SJSA1 (cell line): Measurements from ENCODE around the gene KCNQ1OT1. TPM values are rescaled to one million over a fixed set of nuclear protein-coding genes. Genes with fewer than 3 reads are reported as not detected.

ENCODE experiments used
- DNase-seq, 2 experiments: peaks; one replicate each; pipeline ENCODE4 v3.0.0-alpha.2; 2015 to 2020; ENCODE audit warnings: low spot score in 2 of 2, low read depth in 1 of 2
- H3K27ac ChIP-seq: fragments of 250-450 bp; sonication (Bioruptor Pico); 2 replicates; pipeline ENCODE4 v1.5.1; 2020; ENCODE audit warnings: mild to moderate bottlenecking, moderate library complexity
- H3K27me3 ChIP-seq: fragments of 250-450 bp; sonication (Bioruptor Pico); replicated peaks from 2 replicates; pipeline ENCODE4 v1.5.1; 2020; ENCODE audit warnings: mild to moderate bottlenecking, moderate library complexity
- H3K36me3 ChIP-seq: fragments of 250-450 bp; sonication (Bioruptor Pico); 2 replicates; pipeline ENCODE4 v1.5.1; 2020; ENCODE audit warnings: mild to moderate bottlenecking
- H3K4me1 ChIP-seq: fragments of 250-450 bp; sonication (Bioruptor Pico); replicated peaks from 2 replicates; pipeline ENCODE4 v1.6.1; 2021; ENCODE audit warnings: mild to moderate bottlenecking
- H3K4me3 ChIP-seq: fragments of 250-450 bp; sonication (Bioruptor Pico); 2 replicates; pipeline ENCODE4 v1.5.1; 2020; ENCODE audit warnings: mild to moderate bottlenecking
- H3K9me3 ChIP-seq: fragments of 250-450 bp; sonication (Bioruptor Pico); replicated peaks from 2 replicates; pipeline ENCODE4 v1.5.1; 2020; ENCODE audit warnings: mild to moderate bottlenecking
- total RNA-seq: library from RNA; depleted of rRNA; stranded (reverse); fragments of >200 nt; shearing (Covaris generic); gene quantifications from 2 replicates; pipeline ENCODE4 v1.2.3, GENCODE V29; 2014

KCNQ1OT1 gene
- total RNA-seq, 1 experiment from 2014 or later, result 2.1 TPM

DNA sequence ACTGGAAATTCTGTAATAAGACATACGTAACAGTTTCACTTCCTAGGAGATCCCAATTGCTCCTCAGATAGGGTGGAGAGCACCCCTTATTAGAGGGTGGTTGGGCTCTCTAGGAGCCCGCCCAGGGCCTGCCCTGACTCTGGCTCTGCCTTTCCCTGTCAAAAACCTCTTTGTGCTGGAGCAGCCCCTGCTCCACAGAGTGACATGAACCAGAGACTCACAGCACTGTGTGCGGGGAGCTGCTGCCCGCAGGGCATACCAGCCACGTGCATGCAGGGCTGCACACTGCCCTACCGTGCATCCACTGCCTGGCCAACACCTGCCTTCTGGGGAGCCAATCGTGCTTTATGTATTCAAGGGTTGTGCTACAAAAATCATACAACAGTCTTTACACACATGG, 24.3 kb downstream of the KCNQ1OT1 start:
- Histone ChIP-seq H3K4me3 (no peak overlapping the region), H3K36me3 (peaks cover 20% of the 10 kb centered on the region), H3K27ac (no peak overlapping the region), H3K27me3 (no peaks in the 10 kb centered on the region), H3K9me3 (no peaks in the 10 kb centered on the region), H3K4me1 (peaks cover 10% of the 10 kb centered on the region)
- DNase-seq, result peak in 1 of 2 experiments; percentile 39

DNA sequence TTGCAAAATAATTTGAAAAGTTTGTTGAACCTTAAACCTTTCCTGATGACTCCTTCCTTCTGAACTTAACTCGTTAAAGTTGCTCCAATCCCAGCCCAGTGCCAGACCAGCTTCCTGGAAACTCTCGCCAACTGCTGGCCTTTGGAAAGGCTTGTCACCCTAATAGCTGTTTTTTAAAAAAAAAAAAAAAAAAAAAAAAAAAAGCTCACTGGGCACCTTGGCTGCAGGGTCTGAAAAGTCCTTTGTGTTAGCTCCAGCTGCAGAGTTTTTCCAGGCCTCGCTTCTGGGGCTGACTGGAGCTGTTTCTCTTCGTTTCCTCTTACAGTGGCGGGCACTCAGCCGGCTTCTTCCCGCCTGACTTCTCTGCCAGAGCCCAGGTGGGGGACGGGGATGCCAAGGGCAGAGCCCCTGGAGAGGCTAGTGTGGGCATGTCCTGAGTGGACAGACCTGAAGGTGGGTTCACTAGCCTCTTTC, 25.1 kb downstream of the KCNQ1OT1 start:
- H3K4me1 ChIP-seq, result peaks cover 10% of the 10 kb centered on the region
- H3K9me3 ChIP-seq, result no peaks in the 10 kb centered on the region
- no peak overlapping the region for H3K4me3 ChIP-seq
- peak in 1 of 2 experiments; percentile 37 for DNase-seq
- no peak overlapping the region for H3K27ac ChIP-seq
- peaks cover 21% of the 10 kb centered on the region for H3K36me3 ChIP-seq
- no peaks in the 10 kb centered on the region for H3K27me3 ChIP-seq

DNA sequence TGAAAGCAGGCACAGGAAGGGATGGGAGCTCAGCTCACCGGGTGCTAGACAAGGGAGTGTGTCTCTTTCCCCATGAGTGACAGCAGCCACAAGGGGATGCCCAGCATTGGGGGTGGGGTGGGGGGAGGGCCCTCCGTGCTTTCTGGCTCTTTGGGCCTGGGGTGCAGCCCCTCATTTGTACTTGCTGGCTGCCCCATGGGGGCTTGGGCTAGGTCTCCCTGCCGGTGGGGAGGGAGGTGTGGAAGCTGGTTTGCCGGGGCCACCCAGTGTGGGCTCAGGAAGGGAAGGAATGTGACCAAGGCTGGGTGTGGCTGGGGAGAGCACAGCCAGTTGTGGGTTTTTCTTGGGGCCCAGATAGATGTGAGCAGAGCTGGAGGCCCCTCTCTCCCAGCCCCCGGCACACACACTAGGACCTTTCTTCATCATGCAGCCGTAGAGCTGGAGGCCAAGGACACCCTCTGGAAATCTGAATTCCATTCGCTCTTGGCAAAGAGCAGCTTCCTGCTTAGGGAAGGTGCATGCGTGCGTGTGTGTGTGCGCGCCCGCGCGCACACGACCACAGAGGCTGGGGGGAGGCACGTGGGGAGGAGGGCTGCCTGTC, 25.8 kb downstream of the KCNQ1OT1 start:
- peak; percentile 38 to 54 for DNase-seq
- H3K4me3 ChIP-seq, result no peak overlapping the region
- peaks cover 25% of the 10 kb centered on the region for H3K36me3 ChIP-seq
- H3K4me1 ChIP-seq, result peaks cover 10% of the 10 kb centered on the region
- H3K27me3 ChIP-seq, result no peaks in the 10 kb centered on the region
- no peak overlapping the region for H3K27ac ChIP-seq
- no peaks in the 10 kb centered on the region for H3K9me3 ChIP-seq

DNA sequence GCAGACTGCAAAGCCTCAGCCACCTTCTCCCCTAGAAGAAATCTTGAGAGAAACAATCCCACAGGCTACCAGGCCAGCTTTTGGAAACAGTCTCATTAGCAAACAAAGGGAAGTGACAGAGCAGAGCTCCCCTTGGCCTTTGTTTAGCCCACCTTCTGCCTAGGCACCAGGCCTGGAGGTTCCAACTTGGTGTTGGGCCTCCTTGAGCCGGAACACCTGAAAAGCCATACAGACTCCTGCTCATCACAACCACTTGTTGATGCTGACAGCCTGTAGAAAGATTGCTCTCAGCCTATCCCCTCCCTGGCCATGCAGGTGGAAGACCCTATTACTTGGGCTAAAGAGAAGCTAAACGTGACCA, 26.6 kb downstream of the KCNQ1OT1 start:
- peak in 1 of 2 experiments; percentile 31 for DNase-seq
- Histone ChIP-seq H3K36me3 (peaks cover 31% of the 10 kb centered on the region), H3K27me3 (no peaks in the 10 kb centered on the region), H3K4me1 (peaks cover 10% of the 10 kb centered on the region), H3K4me3 (no peak overlapping the region), H3K9me3 (no peaks in the 10 kb centered on the region), H3K27ac (no peak overlapping the region)

DNA sequence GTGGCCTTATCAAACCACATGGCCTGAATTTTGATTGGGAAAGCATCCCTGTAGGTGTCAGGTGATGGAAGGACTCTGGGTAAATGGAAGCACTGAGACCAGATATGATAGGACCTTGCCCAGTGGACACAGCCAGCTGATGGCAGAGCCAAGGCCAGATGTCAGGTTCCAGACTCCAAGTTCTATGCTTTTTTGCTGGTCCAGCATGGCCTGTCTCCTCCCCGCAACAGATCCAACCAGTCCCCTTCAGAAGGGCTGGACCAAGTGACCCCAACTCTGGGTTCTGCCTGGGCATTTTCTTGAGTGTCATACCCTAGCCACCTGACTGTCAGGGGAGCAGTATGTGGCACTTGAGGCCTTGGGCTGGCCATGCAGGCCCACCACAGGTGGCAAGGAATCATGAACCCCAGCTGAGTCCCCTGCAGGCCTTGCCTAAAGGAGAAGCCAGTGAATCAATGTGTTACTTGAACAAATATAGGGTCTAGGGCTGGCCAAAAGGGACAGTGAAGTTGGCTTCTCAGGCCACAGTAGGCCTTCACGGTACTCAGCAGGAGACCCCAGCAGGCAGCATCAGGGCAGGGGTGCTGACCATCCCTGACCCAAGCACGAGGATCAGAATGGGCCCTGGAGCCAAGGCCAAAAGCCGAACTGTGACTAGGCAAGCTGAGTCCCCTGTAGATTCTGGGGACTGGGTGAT, 27.1 kb downstream of the KCNQ1OT1 start:
- H3K4me3 ChIP-seq, result no peak overlapping the region
- H3K27ac ChIP-seq, result no peak overlapping the region
- no peaks in the 10 kb centered on the region for H3K27me3 ChIP-seq
- H3K4me1 ChIP-seq, result peaks cover 10% of the 10 kb centered on the region
- peak in 1 of 2 experiments; percentile 35 for DNase-seq
- H3K9me3 ChIP-seq, result no peaks in the 10 kb centered on the region
- H3K36me3 ChIP-seq, result peaks cover 35% of the 10 kb centered on the region

DNA sequence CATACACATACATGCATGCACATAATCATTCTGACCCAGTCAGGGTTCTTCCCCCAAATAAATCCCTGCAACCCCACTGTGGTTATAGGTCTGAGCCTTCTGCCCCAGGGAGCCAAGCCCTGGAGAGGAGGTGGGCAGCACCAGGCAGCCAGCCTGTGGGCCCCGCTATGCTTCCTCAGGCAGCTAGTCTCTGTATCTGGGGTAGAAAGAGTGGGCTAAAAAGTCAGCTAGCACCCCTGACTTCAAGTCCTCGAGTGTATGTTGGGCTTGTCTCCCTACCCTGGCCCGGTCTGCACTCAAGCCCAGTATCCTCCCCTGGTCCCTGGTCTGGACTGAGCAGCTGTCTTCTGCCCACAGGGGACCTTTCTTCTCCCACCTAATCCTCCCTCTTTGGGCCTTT, 28.0 kb downstream of the KCNQ1OT1 start:
- peak in 1 of 2 experiments; percentile 37 for DNase-seq
- no peak overlapping the region for H3K27ac ChIP-seq
- peaks cover 35% of the 10 kb centered on the region for H3K36me3 ChIP-seq
- H3K4me1 ChIP-seq, result peaks cover 10% of the 10 kb centered on the region
- no peaks in the 10 kb centered on the region for H3K9me3 ChIP-seq
- no peak overlapping the region for H3K4me3 ChIP-seq
- no peaks in the 10 kb centered on the region for H3K27me3 ChIP-seq

DNA sequence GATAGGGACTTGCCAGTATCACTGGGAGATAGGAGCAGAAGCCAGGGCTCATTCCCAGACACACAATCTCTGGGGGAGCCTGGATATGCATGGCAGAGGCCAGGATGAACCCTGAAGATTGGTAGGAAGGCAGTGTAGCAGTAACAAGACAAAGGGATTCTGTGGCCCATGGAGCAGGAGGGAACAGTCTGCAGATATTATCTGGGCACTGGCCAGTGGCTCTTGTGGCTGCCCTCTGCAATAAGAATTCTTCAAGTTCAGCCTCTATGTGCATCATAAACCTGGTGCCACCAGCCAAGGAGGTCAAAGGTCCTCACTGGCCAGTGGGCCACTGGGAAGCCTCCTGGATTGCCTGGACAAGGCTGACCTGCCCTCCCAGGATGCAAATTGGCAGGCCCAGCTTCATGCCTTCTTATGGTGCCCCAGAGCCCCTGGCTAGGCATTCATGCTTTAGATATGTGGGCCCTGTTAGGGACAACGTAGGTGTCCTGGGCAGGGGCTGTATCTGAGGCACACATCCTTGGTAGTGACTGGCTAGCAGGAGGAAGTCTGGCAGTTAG, 29.2 kb downstream of the KCNQ1OT1 start:
- Histone ChIP-seq H3K9me3 (no peaks in the 10 kb centered on the region), H3K4me1 (peaks cover 10% of the 10 kb centered on the region)

DNA sequence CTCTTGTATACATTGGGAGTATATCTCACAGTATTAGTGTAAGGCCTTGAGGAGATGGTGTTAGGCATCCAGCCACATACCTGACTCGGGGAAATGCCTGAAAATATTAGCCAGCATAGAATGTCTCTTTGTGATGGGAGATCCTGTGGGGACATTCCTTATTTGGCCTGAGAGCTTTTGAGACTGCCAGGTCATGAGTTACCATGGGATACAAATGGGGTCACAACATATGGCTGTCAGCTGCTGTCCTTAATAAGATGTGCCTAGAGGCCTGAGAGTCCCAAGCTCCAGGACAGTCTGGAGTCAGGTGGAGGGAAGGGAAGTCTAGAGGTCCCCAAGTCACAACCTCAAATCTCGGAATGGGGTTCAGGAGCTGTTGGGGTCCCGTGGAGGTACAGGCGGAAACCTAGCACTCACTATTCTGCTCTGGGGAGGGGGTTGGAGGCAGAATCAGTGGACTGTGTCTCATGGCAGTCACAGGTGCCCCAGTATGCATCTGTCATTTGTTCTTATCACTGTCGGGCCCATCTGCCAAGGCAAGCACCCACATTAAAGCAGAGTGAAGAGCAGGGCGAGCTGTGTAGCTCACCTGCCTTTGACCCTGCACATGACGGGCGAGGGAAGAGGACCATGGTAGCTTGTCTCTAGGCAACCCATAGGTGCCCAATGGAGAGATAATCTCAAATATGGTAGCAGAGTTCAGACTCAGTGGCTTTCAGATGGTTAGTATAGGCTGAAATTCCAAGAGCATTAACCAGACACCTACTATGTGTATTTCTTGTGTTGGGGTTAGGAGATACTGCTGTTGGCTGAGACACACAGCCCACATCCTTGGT, 29.9 kb downstream of the KCNQ1OT1 start:
- Histone ChIP-seq H3K9me3 (no peaks in the 10 kb centered on the region), H3K27me3 (no peaks in the 10 kb centered on the region), H3K4me3 (no peak overlapping the region), H3K36me3 (peaks cover 35% of the 10 kb centered on the region), H3K27ac (no peak overlapping the region), H3K4me1 (peaks cover 10% of the 10 kb centered on the region)
- peak in 1 of 2 experiments; percentile 38 for DNase-seq

More for the DNA sequence above, 29.2 kb downstream of the KCNQ1OT1 start:
- DNase-seq, result peak in 1 of 2 experiments; percentile 38
- H3K27me3 ChIP-seq, result no peaks in the 10 kb centered on the region
- peaks cover 35% of the 10 kb centered on the region for H3K36me3 ChIP-seq
- no peak overlapping the region for H3K27ac ChIP-seq
- H3K4me3 ChIP-seq, result no peak overlapping the region

DNA sequence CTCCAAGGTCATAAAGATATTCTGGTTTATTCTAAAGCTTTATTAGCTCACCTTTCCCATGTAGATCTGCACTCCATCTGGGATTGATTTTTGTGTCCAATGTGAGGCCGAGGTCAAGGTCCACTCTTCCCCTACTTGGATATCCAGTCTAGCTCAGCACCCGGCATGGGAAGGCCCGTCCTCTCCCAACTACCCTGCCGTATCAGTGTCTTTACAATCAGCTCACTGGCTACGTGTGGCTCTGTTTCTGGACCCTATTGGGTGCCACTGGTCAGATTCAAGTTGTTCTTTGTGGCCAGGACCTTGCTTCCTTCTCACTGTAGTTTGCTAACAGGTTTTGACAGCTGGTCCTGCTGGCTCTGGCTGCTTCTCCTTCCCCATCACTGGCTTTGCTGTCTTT, 30.9 kb downstream of the KCNQ1OT1 start:
- Histone ChIP-seq H3K27ac (no peak overlapping the region), H3K4me1 (peaks cover 3% of the 10 kb centered on the region), H3K4me3 (no peak overlapping the region), H3K27me3 (no peaks in the 10 kb centered on the region), H3K36me3 (peaks cover 37% of the 10 kb centered on the region), H3K9me3 (0 out of 2 replicates have a peak, but pooled peaks cover 5% of the 10 kb centered on the region)
- DNase-seq, result peak in 1 of 2 experiments; percentile 36

DNA sequence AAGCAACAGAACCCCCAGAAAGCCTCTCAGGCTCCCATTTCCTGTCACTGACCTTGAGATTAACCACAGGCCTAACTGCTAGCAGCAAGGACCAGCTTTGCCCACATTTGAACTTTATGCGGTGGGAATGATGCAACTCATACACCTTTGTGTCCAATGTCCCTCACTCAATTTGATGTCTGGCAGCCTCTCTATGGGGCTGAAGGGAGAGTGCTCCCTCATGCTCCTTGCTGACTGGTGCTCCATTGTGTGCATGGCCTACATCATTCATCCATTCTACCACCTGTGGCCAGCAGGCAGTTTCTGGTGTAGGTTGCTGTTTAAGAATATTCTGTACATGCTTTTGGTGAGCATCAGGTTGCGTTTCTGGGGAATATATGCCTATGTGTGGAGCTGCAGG, 31.9 kb downstream of the KCNQ1OT1 start:
- Histone ChIP-seq H3K27ac (no peak overlapping the region), H3K27me3 (no peaks in the 10 kb centered on the region), H3K4me3 (no peak overlapping the region), H3K36me3 (peaks cover 39% of the 10 kb centered on the region), H3K9me3 (peaks cover 6% of the 10 kb centered on the region), H3K4me1 (no peaks in the 10 kb centered on the region)
- peak in 1 of 2 experiments; percentile 38 for DNase-seq

DNA sequence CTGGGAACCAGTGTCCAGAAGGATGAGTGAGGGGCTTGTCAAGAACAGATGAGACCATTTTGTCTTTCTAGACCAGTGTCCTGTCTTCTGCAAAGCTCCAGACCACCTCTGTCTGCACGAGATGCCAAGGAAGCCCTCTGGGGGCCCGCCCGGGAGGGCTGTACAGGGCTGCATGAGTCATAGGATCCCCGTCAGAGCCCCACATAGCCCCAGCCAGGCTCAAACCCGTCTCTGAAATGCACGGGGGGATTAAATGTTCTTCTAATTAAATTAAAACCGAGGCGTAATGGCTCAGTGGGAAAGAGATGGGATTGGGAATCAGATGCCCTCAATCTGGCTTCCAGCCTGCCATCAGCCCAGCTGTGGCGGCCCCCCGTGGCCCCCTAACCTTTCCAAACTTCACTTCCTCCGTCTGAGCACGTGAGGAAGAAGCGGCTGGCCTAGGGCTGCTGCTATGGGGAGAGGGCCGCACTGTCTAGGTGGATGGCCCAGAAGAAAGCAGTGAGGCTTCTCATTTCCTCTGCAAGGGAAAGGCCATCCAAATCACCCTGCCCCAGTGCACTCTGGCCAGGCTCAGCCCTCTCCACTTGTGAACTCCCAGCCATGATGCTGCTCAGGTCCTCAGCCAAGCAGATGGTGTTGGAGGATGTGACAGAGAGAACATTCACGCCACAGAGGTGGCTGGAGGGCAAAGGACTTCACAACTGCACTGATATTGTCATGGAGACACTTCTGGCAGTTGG, 32.8 kb downstream of the KCNQ1OT1 start:
- H3K4me3 ChIP-seq, result no peak overlapping the region
- DNase-seq, result peak in 1 of 2 experiments; percentile 39
- peaks cover 12% of the 10 kb centered on the region for H3K9me3 ChIP-seq
- H3K27me3 ChIP-seq, result no peaks in the 10 kb centered on the region
- peaks cover 45% of the 10 kb centered on the region for H3K36me3 ChIP-seq
- no peak overlapping the region for H3K27ac ChIP-seq
- H3K4me1 ChIP-seq, result no peaks in the 10 kb centered on the region

DNA sequence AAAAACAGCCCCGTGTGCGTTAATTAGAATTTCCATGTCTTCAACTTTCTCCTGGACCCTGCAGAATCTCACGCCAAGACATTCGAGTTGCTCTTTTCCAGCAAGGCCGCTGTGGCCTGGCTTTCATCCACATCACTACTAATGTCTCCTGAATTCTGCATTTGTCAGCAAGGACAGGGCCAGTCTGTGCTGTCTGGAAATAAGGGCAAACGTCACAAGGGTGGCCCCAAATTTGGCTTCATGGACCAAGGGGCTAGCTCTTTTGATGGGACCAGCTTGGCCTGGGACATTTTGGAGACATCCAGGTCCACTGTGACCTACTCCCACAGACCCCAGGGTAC, 33.4 kb downstream of the KCNQ1OT1 start:
- Histone ChIP-seq H3K9me3 (peaks cover 12% of the 10 kb centered on the region), H3K27me3 (no peaks in the 10 kb centered on the region), H3K36me3 (peaks cover 45% of the 10 kb centered on the region), H3K4me1 (no peaks in the 10 kb centered on the region), H3K4me3 (no peak overlapping the region), H3K27ac (no peak overlapping the region)
- peak in 1 of 2 experiments; percentile 40 for DNase-seq
